WERI-Rb-1 (cell line): Measurements from ENCODE around the gene OXT.

Source experiments
- DNase-seq: peaks from one replicate; pipeline ENCODE4 v3.0.0-alpha.2; 2020
- H3K27ac ChIP-seq: fragments of 250-450 bp; sonication (Bioruptor Pico); 2 replicates; pipeline ENCODE4 v1.5.1; 2020; ENCODE audit warnings: mild to moderate bottlenecking, moderate library complexity
- H3K27me3 ChIP-seq: fragments of 250-450 bp; sonication (Bioruptor Pico); 2 replicates; pipeline ENCODE4 v1.5.1; 2021; ENCODE audit warnings: mild to moderate bottlenecking, low read depth, moderate library complexity; ENCODE audit not compliant: insufficient read depth, severe bottlenecking
- H3K36me3 ChIP-seq: fragments of 250-450 bp; sonication (Bioruptor Pico); 2 replicates; pipeline ENCODE4 v1.5.1; 2020; ENCODE audit warnings: mild to moderate bottlenecking, moderate library complexity
- H3K4me3 ChIP-seq: 2 replicates; pipeline ENCODE4 v1.5.1; 2011; ENCODE audit warnings: low read depth, mild to moderate bottlenecking, control low read depth, low read length
- H3K9me3 ChIP-seq: fragments of 250-450 bp; sonication (Bioruptor Pico); 2 replicates; pipeline ENCODE4 v1.5.1; 2021; ENCODE audit warnings: mild to moderate bottlenecking, moderate library complexity; ENCODE audit not compliant: severe bottlenecking
- CTCF ChIP-seq: IDR thresholded peaks from 2 replicates; pipeline ENCODE4 v1.5.1; 2011; ENCODE audit warnings: low read depth, mild to moderate bottlenecking, control low read depth, inconsistent platforms, low read length

Gene OXT

GRCh38 chr20:3100480-3100879 is 29.1 kb downstream of the OXT start:
- no peak for TF ChIP-seq CTCF
- no peaks in the 10 kb centered on the region for H3K27me3 ChIP-seq
- H3K27ac ChIP-seq = no peak overlapping the region
- H3K9me3 ChIP-seq = no peaks in the 10 kb centered on the region
- H3K36me3 ChIP-seq = no peaks in the 10 kb centered on the region
- no peak overlapping the region for H3K4me3 ChIP-seq
- no peak for DNase-seq

GRCh38 chr20:3101251-3101650 is 29.8 kb downstream of the OXT start:
- no peaks in the 10 kb centered on the region for H3K9me3 ChIP-seq
- no peaks in the 10 kb centered on the region for H3K27me3 ChIP-seq
- no peaks in the 10 kb centered on the region for H3K36me3 ChIP-seq
- TF ChIP-seq CTCF = no peak
- no peak overlapping the region for H3K4me3 ChIP-seq
- no peak overlapping the region for H3K27ac ChIP-seq
- DNase-seq = no peak

- Histone ChIP-seq H3K9me3 (no peaks in the 10 kb centered on the region), H3K27ac (no peak overlapping the region), H3K4me3 (no peak overlapping the region), H3K36me3 (no peaks in the 10 kb centered on the region), H3K27me3 (no peaks in the 10 kb centered on the region)
- DNase-seq = no peak
- no peak for TF ChIP-seq CTCF
Measured at GRCh38 chr20:3101737-3102574, 30.5 kb downstream of the OXT start.

- DNase-seq = no peak
- H3K4me3 ChIP-seq = no peak overlapping the region
- H3K27ac ChIP-seq = no peak overlapping the region
- H3K36me3 ChIP-seq = no peaks in the 10 kb centered on the region
- H3K9me3 ChIP-seq = no peaks in the 10 kb centered on the region
- no peak for TF ChIP-seq CTCF
- H3K27me3 ChIP-seq = no peaks in the 10 kb centered on the region
Measured at GRCh38 chr20:3102575-3103368, 31.4 kb downstream of the OXT start.

- Histone ChIP-seq H3K27ac (no peak overlapping the region), H3K4me3 (no peak overlapping the region), H3K36me3 (no peaks in the 10 kb centered on the region), H3K27me3 (no peaks in the 10 kb centered on the region), H3K9me3 (no peaks in the 10 kb centered on the region)
- no peak for DNase-seq
- TF ChIP-seq CTCF = no peak
Measured at GRCh38 chr20:3103369-3104032, 32.1 kb downstream of the OXT start.
